KMS-11 (cell line): ENCODE results near the gene DMBX1.

Experiments
- H2AFZ ChIP-seq: fragments of 200-600 bp; sonication (generic); 2 replicates; pipeline ENCODE4 v1.6.1; 2016; ENCODE audit warnings: antibody characterized with exemption, mixed run types, low read depth
- H3K27ac ChIP-seq: fragments of 200-600 bp; sonication (generic); 2 replicates; pipeline ENCODE4 v1.6.1; 2016; ENCODE audit warnings: mild to moderate bottlenecking, mixed run types
- H3K27me3 ChIP-seq: fragments of 200-600 bp; sonication (generic); 2 replicates; pipeline ENCODE4 v1.6.1; 2017; ENCODE audit warnings: mild to moderate bottlenecking, low read depth, mixed run types, moderate library complexity; ENCODE audit not compliant: insufficient read depth
- H3K36me3 ChIP-seq: fragments of 200-600 bp; sonication (generic); 2 replicates; pipeline ENCODE4 v1.6.1; 2017; ENCODE audit warnings: mild to moderate bottlenecking, mixed run types; ENCODE audit not compliant: insufficient read depth
- H3K4me1 ChIP-seq: fragments of 200-600 bp; sonication (generic); 2 replicates; pipeline ENCODE4 v1.6.1; 2016; ENCODE audit warnings: mild to moderate bottlenecking, low read depth, mixed run types; ENCODE audit not compliant: poor library complexity, severe bottlenecking
- H3K4me2 ChIP-seq: fragments of 200-600 bp; sonication (generic); 2 replicates; pipeline ENCODE4 v1.7.0; 2016; ENCODE audit warnings: mild to moderate bottlenecking, mixed run types
- H3K4me3 ChIP-seq: fragments of 200-600 bp; sonication (generic); IDR thresholded peaks from 2 replicates; pipeline ENCODE4 v1.6.1; 2017; ENCODE audit warnings: low read depth, low read length, mixed read lengths; ENCODE audit not compliant: insufficient read depth
- H3K79me2 ChIP-seq: fragments of 200-600 bp; sonication (generic); 2 replicates; pipeline ENCODE4 v1.6.1; 2016; ENCODE audit warnings: low read depth, mixed run types; ENCODE audit not compliant: insufficient read depth
- H3K9ac ChIP-seq: fragments of 200-600 bp; sonication (generic); 2 replicates; pipeline ENCODE4 v1.6.1; 2016; ENCODE audit warnings: mild to moderate bottlenecking, mixed run types
- H4K20me1 ChIP-seq: fragments of 200-600 bp; sonication (generic); 2 replicates; pipeline ENCODE4 v1.6.1; 2016; ENCODE audit warnings: mild to moderate bottlenecking, mixed run types; ENCODE audit not compliant: insufficient read depth
- CTCF ChIP-seq: fragments of 200-600 bp; sonication (generic); conservative IDR thresholded peaks from 2 replicates; pipeline ENCODE4 v1.6.1; 2017; ENCODE audit warnings: low read depth, mild to moderate bottlenecking, antibody characterized with exemption, low read length, moderate library complexity, mixed read lengths

DMBX1 gene

GRCh38 chr1:46490406-46490655 lies 695 bp downstream of the DMBX1 start:
- H3K4me2 ChIP-seq: no peak overlapping the region
- H3K27me3 ChIP-seq: peaks cover 42% of the 10 kb centered on the region
- H3K36me3 ChIP-seq: no peaks in the 10 kb centered on the region
- H3K27ac ChIP-seq: no peak overlapping the region
- H3K4me3 ChIP-seq: no peak overlapping the region
- H4K20me1 ChIP-seq: no peaks in the 10 kb centered on the region
- no peak overlapping the region for H3K9ac ChIP-seq
- H3K79me2 ChIP-seq: no peaks in the 10 kb centered on the region
- H2AFZ ChIP-seq: no peak overlapping the region
- TF ChIP-seq CTCF: no peak
- no peaks in the 10 kb centered on the region for H3K4me1 ChIP-seq

GRCh38 chr1:46490656-46491442 lies 1.2 kb downstream of the DMBX1 start:
- H3K27me3 ChIP-seq: peaks cover 42% of the 10 kb centered on the region

GRCh38 chr1:46491443-46492268 lies 2.0 kb downstream of the DMBX1 start:
- Histone ChIP-seq H4K20me1 (no peaks in the 10 kb centered on the region), H3K9ac (no peak overlapping the region), H3K36me3 (no peaks in the 10 kb centered on the region), H3K4me3 (no peak overlapping the region), H3K27me3 (peaks cover 42% of the 10 kb centered on the region), H3K4me2 (no peak overlapping the region), H3K4me1 (no peaks in the 10 kb centered on the region), H3K27ac (no peak overlapping the region), H2AFZ (no peak overlapping the region), H3K79me2 (no peaks in the 10 kb centered on the region)
- TF ChIP-seq CTCF: no peak

More at GRCh38 chr1:46490656-46491442, 1.2 kb downstream of the DMBX1 start:
- no peak for TF ChIP-seq CTCF
- Histone ChIP-seq H3K4me2 (no peak overlapping the region), H3K9ac (no peak overlapping the region), H2AFZ (no peak overlapping the region), H3K4me3 (no peak overlapping the region), H3K4me1 (no peaks in the 10 kb centered on the region), H3K36me3 (no peaks in the 10 kb centered on the region), H3K79me2 (no peaks in the 10 kb centered on the region), H4K20me1 (no peaks in the 10 kb centered on the region), H3K27ac (no peak overlapping the region)

- H3K4me3 ChIP-seq: no peak overlapping the region
- H3K4me2 ChIP-seq: no peak overlapping the region
- no peak overlapping the region for H3K27ac ChIP-seq
- H3K4me1 ChIP-seq: no peaks in the 10 kb centered on the region
- no peaks in the 10 kb centered on the region for H3K36me3 ChIP-seq
- H3K9ac ChIP-seq: no peak overlapping the region
- H4K20me1 ChIP-seq: no peaks in the 10 kb centered on the region
- no peak for TF ChIP-seq CTCF
- no peak overlapping the region for H2AFZ ChIP-seq
- no peaks in the 10 kb centered on the region for H3K79me2 ChIP-seq
- H3K27me3 ChIP-seq: peaks cover 40% of the 10 kb centered on the region
Measured at GRCh38 chr1:46492269-46492853, 2.7 kb downstream of the DMBX1 start.
